ENCODE results near the gene HDAC2.

Gene HDAC2

GRCh38 chr6:113908801-113909200 lies 62.1 kb downstream of the HDAC2 start:
- no peak for DNase-seq

DNA sequence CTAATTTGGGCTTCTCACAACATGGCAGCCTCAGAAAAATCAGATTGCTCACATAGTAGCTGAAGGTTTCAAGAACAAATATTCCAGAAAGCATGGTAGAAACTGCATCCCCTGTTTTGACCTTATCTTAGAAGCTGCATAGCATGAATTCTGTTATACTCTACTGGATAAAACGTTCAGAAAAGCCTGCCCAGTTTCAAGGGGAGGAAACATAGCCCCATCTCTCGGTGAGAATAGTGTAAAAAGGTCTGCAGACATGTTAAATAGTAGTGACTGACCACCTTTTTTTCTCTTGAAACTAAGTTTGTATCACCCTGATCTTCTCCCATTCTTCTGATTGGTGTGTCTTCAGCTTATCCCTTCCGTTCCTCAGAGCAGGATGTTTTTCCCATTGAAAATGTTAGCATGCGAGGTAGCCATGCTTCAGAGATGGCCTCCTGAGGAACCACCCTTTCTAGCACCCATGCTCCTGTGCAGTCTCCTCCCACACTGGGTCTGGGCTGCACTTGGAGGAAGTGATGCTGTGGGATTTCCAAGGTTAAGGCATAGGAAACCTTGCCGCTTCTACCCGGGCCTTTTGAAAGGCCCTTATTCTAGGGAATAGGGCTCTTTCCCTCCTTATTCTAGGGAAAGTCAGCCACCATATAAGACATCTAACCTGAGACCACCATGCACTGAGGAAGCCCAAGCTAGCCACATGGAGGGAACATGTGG lies 63.7 kb downstream of the HDAC2 start:
- DNase-seq = no peak

GRCh38 chr6:113903666-113904330 lies 67.2 kb downstream of the HDAC2 start:
- no peak for DNase-seq

- no peak for DNase-seq
Observed at GRCh38 chr6:113901482-113901881, 69.5 kb downstream of the HDAC2 start.

- no peak for DNase-seq
Observed at GRCh38 chr6:113894712-113895674, 76.0 kb downstream of the HDAC2 start.

DNA sequence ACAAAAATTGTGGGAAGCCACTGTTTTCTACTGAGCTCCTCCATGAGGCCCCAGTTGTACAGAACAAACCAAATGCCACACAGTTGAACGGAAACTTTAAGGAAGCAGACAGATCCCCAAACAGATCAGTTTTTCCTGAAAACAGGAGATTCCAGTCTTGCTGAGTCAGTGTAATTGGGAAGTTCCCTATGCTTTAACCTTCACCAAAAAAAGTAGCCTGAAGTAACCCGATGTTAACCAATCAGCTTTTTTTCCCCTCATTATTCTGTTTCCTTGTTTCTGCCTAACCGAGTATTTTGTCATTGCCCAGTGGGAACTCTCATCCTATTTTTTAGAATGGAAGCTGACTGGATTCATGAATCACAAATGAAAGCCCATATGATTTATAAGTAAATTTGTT lies 77.1 kb downstream of the HDAC2 start:
- DNase-seq = no peak

DNA sequence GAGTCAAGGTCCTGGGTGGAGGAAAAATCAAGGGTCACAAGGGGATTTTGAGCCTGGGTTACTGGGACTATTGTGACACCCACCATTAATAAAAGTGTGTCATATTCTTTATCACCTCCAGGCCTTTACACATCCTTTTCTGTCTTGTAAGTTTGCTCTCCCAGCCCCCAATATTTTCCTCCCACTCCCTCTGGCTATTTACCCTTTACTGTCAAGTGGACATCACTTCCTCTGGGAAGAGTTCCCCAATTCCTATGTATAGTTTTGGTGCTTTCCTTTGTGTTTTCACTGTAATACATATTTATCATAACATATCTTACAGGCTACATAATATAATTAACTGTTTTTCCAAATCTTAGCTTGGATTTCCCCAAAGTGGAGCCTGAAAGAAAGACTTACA lies 77.5 kb downstream of the HDAC2 start:
- no peak for DNase-seq

- DNase-seq = no peak
Observed at GRCh38 chr6:113888956-113889630, 81.9 kb downstream of the HDAC2 start.

DNA sequence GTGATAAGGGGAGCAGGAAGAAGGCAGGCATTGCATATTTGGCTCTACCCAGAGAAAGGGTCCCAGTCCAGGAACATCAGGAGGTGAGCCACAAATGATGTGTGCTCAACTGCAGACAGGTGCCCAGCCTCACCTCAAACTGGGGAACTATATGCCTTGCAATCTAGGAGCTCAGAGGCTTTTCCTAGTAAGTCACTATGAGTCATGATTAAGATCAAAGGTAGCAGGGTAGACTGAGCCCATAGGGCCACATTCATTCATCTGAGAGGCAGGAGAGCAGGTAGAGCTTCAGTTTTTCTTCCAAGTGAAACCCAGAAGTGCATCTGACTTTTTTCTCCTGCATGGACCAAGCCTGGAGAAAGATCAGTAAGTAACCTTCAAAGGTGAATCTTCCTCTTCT lies 82.5 kb downstream of the HDAC2 start:
- no peak for DNase-seq

GRCh38 chr6:113886512-113886911 lies 84.4 kb downstream of the HDAC2 start:
- DNase-seq = no peak

- DNase-seq = no peak
Observed at GRCh38 chr6:113884011-113884410, 86.9 kb downstream of the HDAC2 start.

Data from NCI-H187 treated with DMSO at 0.1 percent for 48 hours (cell line).